Activated T-helper 1 cell treated with anti-CD3 and anti-CD28 coated beads, Interleukin-2, amount 50 U/mL, for 16 hours (primary cell): ENCODE measurements around the gene STIM1.

Experiments
- DNase-seq, 2 donors: peaks; one replicate each; pipeline ENCODE4 v3.0.0-alpha.2; 2020; ENCODE audit warnings: low read depth in 1 of 2, low spot score in 1 of 2

The STIM1 gene

GRCh38 chr11:4061700-4062099 lies 206.2 kb downstream of the STIM1 start:
- no peak for DNase-seq

GRCh38 chr11:4063348-4063747 lies 207.9 kb downstream of the STIM1 start:
- no peak for DNase-seq

- DNase-seq = no peak
Measured at GRCh38 chr11:4064278-4064955, 209.0 kb downstream of the STIM1 start.

GRCh38 chr11:4065086-4065485 lies 209.6 kb downstream of the STIM1 start:
- DNase-seq = no peak

GRCh38 chr11:4065601-4066377 lies 210.3 kb downstream of the STIM1 start:
- DNase-seq = no peak

GRCh38 chr11:4066910-4067309 lies 211.4 kb downstream of the STIM1 start:
- DNase-seq = no peak

- DNase-seq = no peak
Measured at GRCh38 chr11:4068962-4069361, 213.5 kb downstream of the STIM1 start.

- no peak for DNase-seq
Measured at GRCh38 chr11:4071325-4071724, 215.9 kb downstream of the STIM1 start.

GRCh38 chr11:4071914-4072313 lies 216.4 kb downstream of the STIM1 start:
- no peak for DNase-seq

GRCh38 chr11:4072668-4073285 lies 217.3 kb downstream of the STIM1 start:
- DNase-seq = peak in 1 of 2 donors; percentile 17

GRCh38 chr11:4074266-4074665 lies 218.8 kb downstream of the STIM1 start:
- no peak for DNase-seq

GRCh38 chr11:4076774-4077173 lies 221.3 kb downstream of the STIM1 start:
- DNase-seq = no peak

- no peak for DNase-seq
Measured at GRCh38 chr11:4083198-4083597, 227.7 kb downstream of the STIM1 start.

GRCh38 chr11:4084406-4085125 lies 229.1 kb downstream of the STIM1 start:
- DNase-seq = no peak

- no peak for DNase-seq
Measured at GRCh38 chr11:4085575-4085974, 230.1 kb downstream of the STIM1 start.

- no peak for DNase-seq
Measured at GRCh38 chr11:4086575-4087353, 231.3 kb downstream of the STIM1 start.

- no peak for DNase-seq
Measured at GRCh38 chr11:4087551-4087950, 232.1 kb downstream of the STIM1 start.

- no peak for DNase-seq
Measured at GRCh38 chr11:4090258-4090657, 234.8 kb downstream of the STIM1 start.

GRCh38 chr11:4092026-4092425 lies 236.6 kb downstream of the STIM1 start:
- DNase-seq = no peak

GRCh38 chr11:4093519-4094347 lies 238.3 kb downstream of the STIM1 start:
- DNase-seq = no peak
